ENCODE results near the gene GPR160. TPM values are rescaled to one million over a fixed set of nuclear protein-coding genes. Genes with fewer than 3 reads are reported as not detected.

Gene GPR160
- total RNA-seq, 1 experiment from 2014 or later: 9.9 TPM

DNA sequence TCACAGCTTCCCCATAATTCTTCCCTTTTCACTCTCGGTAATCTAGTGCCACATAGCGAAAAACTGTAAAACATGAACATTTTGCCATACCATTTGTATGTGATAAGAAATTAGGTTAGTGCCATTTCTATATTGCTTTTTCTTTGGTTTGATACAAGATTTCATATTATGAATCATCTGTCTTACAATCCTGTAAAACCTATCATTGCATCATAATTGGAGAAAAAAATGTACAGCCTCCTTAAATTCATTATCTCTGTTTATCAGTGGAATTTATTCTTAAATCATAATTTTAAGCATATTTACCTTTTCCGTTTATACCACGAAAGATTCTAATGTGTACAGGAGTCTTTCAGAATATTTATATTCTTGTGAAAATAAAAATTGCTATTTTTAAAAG, 47.4 kb upstream of the GPR160 start (continued):
- TF ChIP-seq EGR1 (IDR thresholded peaks at IDR 0.05; ENCODE audit: low read depth): no peak

DNA sequence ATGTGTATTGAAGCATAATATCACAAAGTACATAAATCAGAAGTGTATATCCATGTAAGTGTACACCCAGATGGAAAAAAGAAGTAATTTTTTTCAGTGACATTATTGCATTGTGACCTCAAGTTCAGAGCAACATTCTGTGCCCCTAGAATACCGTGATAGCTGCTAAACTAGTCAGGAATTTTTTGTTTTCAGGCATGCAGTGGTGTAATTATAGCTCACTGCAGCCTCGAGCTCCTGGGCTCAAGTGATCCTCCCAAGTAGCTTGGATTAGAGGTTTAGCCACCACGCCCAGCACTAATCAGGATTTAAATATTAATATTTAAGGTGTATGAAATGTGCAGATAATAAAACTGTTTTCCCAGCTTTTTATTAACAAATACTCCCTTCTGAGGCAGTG, 45.6 kb upstream of the GPR160 start:
- CTCF ChIA-PET: no interaction called here

DNA sequence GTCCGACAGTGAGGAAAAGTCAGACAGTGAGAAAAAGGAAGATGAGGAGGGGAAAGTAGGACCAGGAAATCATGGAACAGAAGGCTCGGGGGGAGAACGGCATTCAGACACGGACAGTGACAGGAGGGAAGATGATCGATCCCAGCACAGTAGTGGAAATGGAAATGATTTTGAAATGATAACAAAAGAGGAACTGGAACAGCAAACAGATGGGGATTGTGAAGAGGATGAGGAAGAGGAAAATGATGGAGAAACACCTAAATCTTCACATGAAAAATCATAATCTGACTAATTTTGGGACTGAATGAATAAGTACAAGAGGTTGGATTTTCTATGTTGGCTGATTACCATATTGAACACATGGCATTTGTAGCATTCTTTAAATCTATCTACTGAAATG, 45.0 kb upstream of the GPR160 start:
- H3K9ac ChIP-seq (ENCODE audit: low read length): no peak overlapping the region
- intact Hi-C loops (cut with micrococcal nuclease): no loop called here
- DNase-seq (ENCODE audit: low read depth, low spot score): no peak
- H3K4me3 ChIP-seq (replicated peaks in 1 of 2; ENCODE audit: low read depth in 1 of 2, low read length in 2 of 2): no peak overlapping the region
- H3K27ac ChIP-seq (ENCODE audit: low read depth, low read length): no peak overlapping the region
- H3K36me3 ChIP-seq (ENCODE audit: control insufficient read depth in 1 of 2, insufficient read depth in 2 of 2, low read length in 2 of 2): peaks cover 4 to 19% of the 10 kb centered on the region in 2 experiments; a peak in 2 of 4 replicates
- H3K27me3 ChIP-seq (ENCODE audit: insufficient read depth, low read length): no peaks in the 10 kb centered on the region
- H2AFZ ChIP-seq (ENCODE audit: low read depth, low read length, poor library complexity, severe bottlenecking): no peak overlapping the region
- TSS peak; percentile 53 for BruUV-seq (replicated peaks)
- H3K4me1 ChIP-seq (ENCODE audit: control insufficient read depth in 1 of 2, insufficient read depth in 2 of 2, low read length in 2 of 2): no peaks in the 10 kb centered on the region
- no peak overlapping the region for H3K4me2 ChIP-seq (ENCODE audit: low read length)
- H3K9me2 ChIP-seq (ENCODE audit: insufficient read depth): no peaks in the 10 kb centered on the region
- no peaks in the 10 kb centered on the region for H4K20me1 ChIP-seq (ENCODE audit: insufficient read depth)
- CTCF ChIA-PET: no interaction called here
- H3K79me2 ChIP-seq (ENCODE audit: insufficient read depth, low read length): no peaks in the 10 kb centered on the region; the same call in 1 of the 2 replicates
- RAD21 ChIA-PET (ENCODE audit: low non-redundant PET in 1 of 2, low total read pairs in 2 of 2, uncharacterized antibody in 2 of 2, unreplicated experiment in 2 of 2): no interaction called here
- POLR2A ChIA-PET: no interaction called here
- no peak for ATAC-seq
- no peaks in the 10 kb centered on the region for H3K9me3 ChIP-seq (ENCODE audit: control insufficient read depth in 1 of 2, insufficient read depth in 1 of 2, low read depth in 1 of 2, low read length in 2 of 2)
- TF ChIP-seq, protein P1, sequence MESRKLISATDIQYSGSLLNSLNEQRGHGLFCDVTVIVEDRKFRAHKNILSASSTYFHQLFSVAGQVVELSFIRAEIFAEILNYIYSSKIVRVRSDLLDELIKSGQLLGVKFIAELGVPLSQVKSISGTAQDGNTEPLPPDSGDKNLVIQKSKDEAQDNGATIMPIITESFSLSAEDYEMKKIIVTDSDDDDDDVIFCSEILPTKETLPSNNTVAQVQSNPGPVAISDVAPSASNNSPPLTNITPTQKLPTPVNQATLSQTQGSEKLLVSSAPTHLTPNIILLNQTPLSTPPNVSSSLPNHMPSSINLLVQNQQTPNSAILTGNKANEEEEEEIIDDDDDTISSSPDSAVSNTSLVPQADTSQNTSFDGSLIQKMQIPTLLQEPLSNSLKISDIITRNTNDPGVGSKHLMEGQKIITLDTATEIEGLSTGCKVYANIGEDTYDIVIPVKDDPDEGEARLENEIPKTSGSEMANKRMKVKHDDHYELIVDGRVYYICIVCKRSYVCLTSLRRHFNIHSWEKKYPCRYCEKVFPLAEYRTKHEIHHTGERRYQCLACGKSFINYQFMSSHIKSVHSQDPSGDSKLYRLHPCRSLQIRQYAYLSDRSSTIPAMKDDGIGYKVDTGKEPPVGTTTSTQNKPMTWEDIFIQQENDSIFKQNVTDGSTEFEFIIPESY (IDR thresholded peaks at IDR 0.05; ENCODE audit: extremely low read depth, insufficient replicate concordance, low read length): no peak
- no peak for TF ChIP-seq SIN3A (IDR thresholded peaks at IDR 0.05; ENCODE audit: low read depth)
- TF ChIP-seq TCF7L2 (IDR thresholded peaks at IDR 0.05; ENCODE audit: borderline replicate concordance, extremely low read depth, insufficient read depth, insufficient read length): no peak
- TF ChIP-seq YY1 (IDR thresholded peaks at IDR 0.05; ENCODE audit: extremely low read depth, insufficient replicate concordance, low read depth, low read length): no peak
- TF ChIP-seq, protein P2, sequence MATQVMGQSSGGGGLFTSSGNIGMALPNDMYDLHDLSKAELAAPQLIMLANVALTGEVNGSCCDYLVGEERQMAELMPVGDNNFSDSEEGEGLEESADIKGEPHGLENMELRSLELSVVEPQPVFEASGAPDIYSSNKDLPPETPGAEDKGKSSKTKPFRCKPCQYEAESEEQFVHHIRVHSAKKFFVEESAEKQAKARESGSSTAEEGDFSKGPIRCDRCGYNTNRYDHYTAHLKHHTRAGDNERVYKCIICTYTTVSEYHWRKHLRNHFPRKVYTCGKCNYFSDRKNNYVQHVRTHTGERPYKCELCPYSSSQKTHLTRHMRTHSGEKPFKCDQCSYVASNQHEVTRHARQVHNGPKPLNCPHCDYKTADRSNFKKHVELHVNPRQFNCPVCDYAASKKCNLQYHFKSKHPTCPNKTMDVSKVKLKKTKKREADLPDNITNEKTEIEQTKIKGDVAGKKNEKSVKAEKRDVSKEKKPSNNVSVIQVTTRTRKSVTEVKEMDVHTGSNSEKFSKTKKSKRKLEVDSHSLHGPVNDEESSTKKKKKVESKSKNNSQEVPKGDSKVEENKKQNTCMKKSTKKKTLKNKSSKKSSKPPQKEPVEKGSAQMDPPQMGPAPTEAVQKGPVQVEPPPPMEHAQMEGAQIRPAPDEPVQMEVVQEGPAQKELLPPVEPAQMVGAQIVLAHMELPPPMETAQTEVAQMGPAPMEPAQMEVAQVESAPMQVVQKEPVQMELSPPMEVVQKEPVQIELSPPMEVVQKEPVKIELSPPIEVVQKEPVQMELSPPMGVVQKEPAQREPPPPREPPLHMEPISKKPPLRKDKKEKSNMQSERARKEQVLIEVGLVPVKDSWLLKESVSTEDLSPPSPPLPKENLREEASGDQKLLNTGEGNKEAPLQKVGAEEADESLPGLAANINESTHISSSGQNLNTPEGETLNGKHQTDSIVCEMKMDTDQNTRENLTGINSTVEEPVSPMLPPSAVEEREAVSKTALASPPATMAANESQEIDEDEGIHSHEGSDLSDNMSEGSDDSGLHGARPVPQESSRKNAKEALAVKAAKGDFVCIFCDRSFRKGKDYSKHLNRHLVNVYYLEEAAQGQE (IDR thresholded peaks at IDR 0.05; ENCODE audit: low read depth): no peak
- no peak for TF ChIP-seq ELF1 (IDR thresholded peaks at IDR 0.05; ENCODE audit: borderline replicate concordance, low read depth)
- TF ChIP-seq CEBPB (IDR thresholded peaks at IDR 0.05; ENCODE audit: low read depth): no peak

More for the DNA sequence above, 45.6 kb upstream of the GPR160 start:
- H3K27ac ChIP-seq (ENCODE audit: low read depth, low read length): no peak overlapping the region
- ATAC-seq (no peak), DNase-seq (ENCODE audit: low read depth, low spot score) (no peak)
- BruUV-seq (replicated peaks): no TSS peak
- no peak overlapping the region for H2AFZ ChIP-seq (ENCODE audit: low read depth, low read length, poor library complexity, severe bottlenecking)
- H3K27me3 ChIP-seq (ENCODE audit: insufficient read depth, low read length): no peaks in the 10 kb centered on the region
- H3K79me2 ChIP-seq (ENCODE audit: insufficient read depth, low read length): no peaks in the 10 kb centered on the region; the same call in 1 of the 2 replicates
- H3K36me3 ChIP-seq (ENCODE audit: control insufficient read depth in 1 of 2, insufficient read depth in 2 of 2, low read length in 2 of 2): peaks cover 4 to 25% of the 10 kb centered on the region in 2 experiments; a peak in 2 of 4 replicates
- intact Hi-C loops (cut with micrococcal nuclease): no loop called here
- H3K9me2 ChIP-seq (ENCODE audit: insufficient read depth): no peaks in the 10 kb centered on the region
- no peak overlapping the region for H3K4me3 ChIP-seq (replicated peaks in 1 of 2; ENCODE audit: low read depth in 1 of 2, low read length in 2 of 2)
- H4K20me1 ChIP-seq (ENCODE audit: insufficient read depth): no peaks in the 10 kb centered on the region
- H3K9me3 ChIP-seq (ENCODE audit: control insufficient read depth in 1 of 2, insufficient read depth in 1 of 2, low read depth in 1 of 2, low read length in 2 of 2): no peaks in the 10 kb centered on the region
- no peak for TF ChIP-seq JUND (IDR thresholded peaks at IDR 0.05)
- TF ChIP-seq EZH2 (IDR thresholded peaks at IDR 0.05): no peak
- TF ChIP-seq ZNF274 (IDR thresholded peaks at IDR 0.05; ENCODE audit: low read depth, low read length): no peak
- TF ChIP-seq CBX3 (IDR thresholded peaks at IDR 0.05; ENCODE audit: low read depth): no peak
- no peak for TF ChIP-seq EGR1 (IDR thresholded peaks at IDR 0.05; ENCODE audit: low read depth)
- TF ChIP-seq POLR2A (IDR thresholded peaks at IDR 0.05; ENCODE audit: borderline replicate concordance, extremely low read depth, insufficient read depth, insufficient read length): no peak
- TF ChIP-seq TCF7L2 (IDR thresholded peaks at IDR 0.05; ENCODE audit: borderline replicate concordance, extremely low read depth, insufficient read depth, insufficient read length): no peak
- no peak for TF ChIP-seq FOSL1 (IDR thresholded peaks at IDR 0.05; ENCODE audit: low read depth)
- no peak for TF ChIP-seq SP1 (IDR thresholded peaks at IDR 0.05; ENCODE audit: low read depth)
- TF ChIP-seq, protein P3, sequence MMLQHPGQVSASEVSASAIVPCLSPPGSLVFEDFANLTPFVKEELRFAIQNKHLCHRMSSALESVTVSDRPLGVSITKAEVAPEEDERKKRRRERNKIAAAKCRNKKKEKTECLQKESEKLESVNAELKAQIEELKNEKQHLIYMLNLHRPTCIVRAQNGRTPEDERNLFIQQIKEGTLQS (IDR thresholded peaks at IDR 0.05): no peak
- no peak for TF ChIP-seq CEBPB (IDR thresholded peaks at IDR 0.05; ENCODE audit: low read depth)
- H3K4me2 ChIP-seq (ENCODE audit: low read length): no peak overlapping the region
- H3K4me1 ChIP-seq (ENCODE audit: control insufficient read depth in 1 of 2, insufficient read depth in 2 of 2, low read length in 2 of 2): no peaks in the 10 kb centered on the region
- ChIA-PET RAD21 (ENCODE audit: low non-redundant PET in 1 of 2, low total read pairs in 2 of 2, uncharacterized antibody in 2 of 2, unreplicated experiment in 2 of 2) (no interaction called here), POLR2A (no interaction called here)
- no peak overlapping the region for H3K9ac ChIP-seq (ENCODE audit: low read length)
